Lower lobe of right lung (tissue), 2 donors: Measurements from ENCODE around the gene FOLR1. TPM values are rescaled to one million over a fixed set of nuclear protein-coding genes. Genes with fewer than 3 reads are reported as not detected.
"Not testable (repeated sequence)": the region's sequence is repeated elsewhere in the genome, so short reads cannot be mapped to it uniquely, and the experiment has no call there.

Experiments
- ATAC-seq, 2 donors: fragments of 200-7000 bp; cut with Tn5 transposase; one replicate each; pipeline ENCODE4 v1.9.1; 2020 to 2022; ENCODE audit warnings: mild to moderate bottlenecking in 2 of 2, moderate library complexity in 2 of 2
- DNase-seq: peaks from one replicate; pipeline ENCODE4 v3.0.0-alpha.2; 2020
- H3K27ac ChIP-seq: fragments of 200-600 bp; one replicate; pipeline ENCODE4 v1.8.0; 2022
- H3K27me3 ChIP-seq: fragments of 200-600 bp; one replicate; pipeline ENCODE4 v1.8.0; 2022; ENCODE audit warnings: low read depth
- H3K36me3 ChIP-seq: fragments of 200-600 bp; one replicate; pipeline ENCODE4 v1.8.0; 2022; ENCODE audit warnings: mild to moderate bottlenecking
- H3K4me1 ChIP-seq: fragments of 200-600 bp; one replicate; pipeline ENCODE4 v1.8.0; 2022
- H3K4me3 ChIP-seq: fragments of 200-600 bp; one replicate; pipeline ENCODE4 v1.8.0; 2022; ENCODE audit warnings: mild to moderate bottlenecking
- H3K9me3 ChIP-seq: fragments of 200-600 bp; one replicate; pipeline ENCODE4 v1.8.0; 2022
- intact Hi-C: fragments of 100-400 bp; cut with DNase I; formaldehyde crosslinking; loops from one replicate; pipeline ENCODE4 v1.11.0; 2022
- total RNA-seq: library from RNA; stranded (reverse); fragmentation: NEBNext Ultra II Directional; extraction: Animal tissue kit (Norgen Biotek cat#: 25700); gene quantifications from one replicate; pipeline ENCODE4 v1.2.1, GENCODE V29; 2021
- TF ChIP-seq, protein P1 (sequence below): fragments of 200-600 bp; IDR thresholded peaks from one replicate; pipeline ENCODE4 v1.8.0; 2022; ENCODE audit warnings: antibody characterized with exemption, mild to moderate bottlenecking
- donor health status: DM: no; HTN: yes; CAD: no; lungs with severe emphysema.

Gene FOLR1
- total RNA-seq, 1 donor from 2014 or later = 134 TPM

DNA sequence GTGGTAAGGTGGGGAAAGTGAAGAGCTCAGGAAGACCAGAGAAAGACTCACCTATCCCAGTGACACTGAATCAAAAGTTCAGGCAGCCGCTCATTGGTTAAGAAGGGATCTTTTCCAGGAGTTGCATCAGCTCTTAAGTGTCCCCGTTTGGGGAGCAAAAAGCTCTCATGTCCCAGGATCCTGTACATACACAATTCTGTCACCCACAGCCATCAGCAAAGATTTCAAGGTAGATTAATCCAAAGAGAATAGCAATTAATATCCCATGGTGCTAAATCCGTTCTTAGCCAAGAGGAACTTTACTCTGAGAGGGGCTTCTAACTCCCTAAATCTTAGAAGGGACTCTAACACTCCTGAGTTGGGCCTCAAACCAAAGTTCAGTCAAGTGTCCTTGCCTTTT is 37.1 kb upstream of the FOLR1 start:
- Histone ChIP-seq H3K36me3 (no peaks in the 10 kb centered on the region), H3K4me3 (no peak overlapping the region), H3K27ac (no peak overlapping the region), H3K4me1 (no peaks in the 10 kb centered on the region), H3K27me3 (no peaks in the 10 kb centered on the region), H3K9me3 (no peaks in the 10 kb centered on the region)
- DNase-seq (no peak), ATAC-seq (no peak)
- intact Hi-C loops = no loop called here
- TF ChIP-seq, protein P1, sequence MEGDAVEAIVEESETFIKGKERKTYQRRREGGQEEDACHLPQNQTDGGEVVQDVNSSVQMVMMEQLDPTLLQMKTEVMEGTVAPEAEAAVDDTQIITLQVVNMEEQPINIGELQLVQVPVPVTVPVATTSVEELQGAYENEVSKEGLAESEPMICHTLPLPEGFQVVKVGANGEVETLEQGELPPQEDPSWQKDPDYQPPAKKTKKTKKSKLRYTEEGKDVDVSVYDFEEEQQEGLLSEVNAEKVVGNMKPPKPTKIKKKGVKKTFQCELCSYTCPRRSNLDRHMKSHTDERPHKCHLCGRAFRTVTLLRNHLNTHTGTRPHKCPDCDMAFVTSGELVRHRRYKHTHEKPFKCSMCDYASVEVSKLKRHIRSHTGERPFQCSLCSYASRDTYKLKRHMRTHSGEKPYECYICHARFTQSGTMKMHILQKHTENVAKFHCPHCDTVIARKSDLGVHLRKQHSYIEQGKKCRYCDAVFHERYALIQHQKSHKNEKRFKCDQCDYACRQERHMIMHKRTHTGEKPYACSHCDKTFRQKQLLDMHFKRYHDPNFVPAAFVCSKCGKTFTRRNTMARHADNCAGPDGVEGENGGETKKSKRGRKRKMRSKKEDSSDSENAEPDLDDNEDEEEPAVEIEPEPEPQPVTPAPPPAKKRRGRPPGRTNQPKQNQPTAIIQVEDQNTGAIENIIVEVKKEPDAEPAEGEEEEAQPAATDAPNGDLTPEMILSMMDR = no peak

DNA sequence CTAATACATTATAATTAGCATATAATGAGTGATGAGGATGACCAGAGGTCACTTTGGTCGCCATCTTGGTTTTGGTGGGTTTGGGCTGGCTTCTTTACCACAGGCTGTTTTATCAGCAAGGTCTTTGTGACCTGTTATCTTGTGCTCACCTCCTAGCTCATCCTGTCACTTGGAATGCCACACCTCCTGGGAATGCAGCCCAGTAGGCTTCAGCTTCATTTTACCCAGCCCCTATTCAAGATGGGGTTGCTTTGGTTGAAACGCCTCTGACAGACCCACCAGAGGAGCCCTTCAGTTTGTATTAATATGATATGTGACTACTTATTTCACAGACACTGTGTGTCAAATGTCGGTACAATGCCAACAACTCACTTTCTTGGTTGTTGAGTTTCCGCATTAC is 36.2 kb upstream of the FOLR1 start:
- H3K36me3 ChIP-seq = no peaks in the 10 kb centered on the region
- ATAC-seq = no peak
- no peak for DNase-seq
- H3K27ac ChIP-seq = no peak overlapping the region
- no peaks in the 10 kb centered on the region for H3K9me3 ChIP-seq
- H3K4me3 ChIP-seq = no peak overlapping the region
- TF ChIP-seq, protein P1 = no peak
- no peaks in the 10 kb centered on the region for H3K4me1 ChIP-seq
- no peaks in the 10 kb centered on the region for H3K27me3 ChIP-seq
- intact Hi-C loops = no loop called here

DNA sequence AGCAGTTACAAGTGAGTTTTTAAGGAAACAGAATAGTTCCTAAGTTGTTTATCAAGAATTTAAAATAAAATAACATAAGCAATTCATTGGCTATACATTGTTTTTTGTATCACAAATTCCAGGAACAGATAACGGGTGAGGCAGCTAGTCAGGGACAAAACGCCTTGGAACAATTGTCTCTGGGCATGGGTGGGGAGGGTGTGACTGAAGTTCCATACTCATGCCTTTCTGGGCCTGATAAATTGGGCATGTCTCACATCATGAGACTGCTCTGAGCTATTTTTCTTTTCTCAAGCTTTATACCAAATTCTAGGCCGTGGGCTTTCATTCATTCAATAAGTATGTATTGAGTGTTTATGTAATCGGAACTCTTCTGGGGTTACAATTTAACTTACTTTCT is 34.8 kb upstream of the FOLR1 start:
- H3K27ac ChIP-seq = no peak overlapping the region
- ATAC-seq = no peak
- DNase-seq = no peak
- no peaks in the 10 kb centered on the region for H3K9me3 ChIP-seq
- intact Hi-C loops = no loop called here
- no peaks in the 10 kb centered on the region for H3K27me3 ChIP-seq
- TF ChIP-seq, protein P1 = no peak
- H3K4me1 ChIP-seq = no peaks in the 10 kb centered on the region
- H3K36me3 ChIP-seq = no peaks in the 10 kb centered on the region
- no peak overlapping the region for H3K4me3 ChIP-seq

DNA sequence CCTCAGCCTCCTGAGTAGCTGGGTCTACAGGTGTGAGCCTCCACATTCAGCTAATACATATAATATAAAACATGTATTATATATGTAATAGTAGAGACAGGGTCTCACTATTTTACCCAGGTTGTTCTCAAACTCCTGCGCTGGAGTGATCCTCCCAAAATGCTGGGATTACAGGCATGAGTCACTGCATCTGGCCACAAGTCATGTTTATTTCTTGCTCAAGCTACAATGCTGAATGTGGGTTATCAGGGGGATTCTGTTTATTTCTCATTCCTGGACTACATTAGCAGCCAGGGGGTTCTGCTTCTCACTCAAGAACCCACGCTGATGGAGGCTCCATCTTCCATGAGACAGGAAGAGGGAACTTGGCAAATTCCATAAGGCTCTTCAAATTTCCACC is 31.6 kb upstream of the FOLR1 start:
- Histone ChIP-seq H3K36me3 (no peaks in the 10 kb centered on the region), H3K4me3 (no peak overlapping the region), H3K27me3 (no peaks in the 10 kb centered on the region), H3K9me3 (no peaks in the 10 kb centered on the region), H3K27ac (no peak overlapping the region), H3K4me1 (no peaks in the 10 kb centered on the region)
- ATAC-seq (no peak), DNase-seq (no peak)
- TF ChIP-seq, protein P1 = no peak
- intact Hi-C loops = no loop called here

DNA sequence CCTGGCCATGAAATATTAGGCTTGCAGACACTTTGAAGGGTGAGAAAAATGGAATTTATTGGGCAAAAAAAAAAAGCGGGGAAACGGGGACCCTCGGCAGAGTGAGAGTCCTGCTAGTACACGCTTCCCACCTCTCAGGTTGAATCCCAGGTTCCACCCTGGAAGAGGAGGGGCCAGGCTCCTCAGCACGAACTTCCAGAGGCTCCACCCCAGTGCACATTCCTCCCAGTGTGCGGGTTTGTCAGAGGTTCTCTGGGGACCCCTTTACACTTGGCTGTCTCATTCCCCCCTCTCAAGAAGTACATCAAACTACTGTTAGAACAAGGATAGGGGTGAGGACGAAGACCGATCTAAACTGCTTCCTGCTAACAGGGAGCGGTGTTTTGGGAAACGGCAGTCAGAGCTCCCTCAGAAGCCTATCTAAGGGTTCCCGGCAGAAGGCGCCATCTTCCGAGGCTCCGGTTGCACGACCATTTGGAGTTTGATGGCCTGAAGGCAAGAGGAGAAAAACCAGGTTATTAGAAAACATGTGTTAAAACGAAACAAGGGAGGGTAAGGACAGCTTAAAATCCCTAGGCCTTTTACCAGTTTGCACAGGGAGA is 28.9 kb upstream of the FOLR1 start:
- H3K27me3 ChIP-seq = no peaks in the 10 kb centered on the region
- H3K4me1 ChIP-seq = no peaks in the 10 kb centered on the region
- TF ChIP-seq, protein P1 = no peak
- H3K36me3 ChIP-seq = no peaks in the 10 kb centered on the region
- no peaks in the 10 kb centered on the region for H3K9me3 ChIP-seq
- ATAC-seq (no peak), DNase-seq (no peak)
- intact Hi-C loops = no loop called here
- no peak overlapping the region for H3K27ac ChIP-seq
- no peak overlapping the region for H3K4me3 ChIP-seq

DNA sequence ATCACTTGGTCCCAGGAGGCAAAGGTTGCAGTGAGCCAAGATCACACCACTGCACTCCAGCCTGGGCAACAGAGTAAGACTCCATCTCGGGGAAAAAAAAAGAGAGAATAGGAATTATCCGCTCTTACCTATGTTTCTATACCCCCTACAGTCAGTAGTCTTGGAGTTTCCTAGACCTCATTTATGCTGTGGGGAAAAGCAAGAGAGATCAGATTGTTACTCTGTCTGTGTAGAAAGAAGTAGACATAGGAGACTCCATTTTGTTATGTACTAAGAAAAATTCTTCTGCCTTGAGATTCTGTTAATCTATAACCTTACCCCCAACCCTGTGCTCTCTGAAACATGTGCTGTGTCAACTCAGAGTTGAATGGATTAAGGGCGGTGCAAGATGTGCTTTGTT is 27.8 kb upstream of the FOLR1 start:
- DNase-seq, H3K4me1 ChIP-seq, H3K36me3 ChIP-seq, intact Hi-C loops, H3K4me3 ChIP-seq, H3K27ac ChIP-seq, H3K27me3 ChIP-seq, H3K9me3 ChIP-seq, ATAC-seq: not testable (repeated sequence)

DNA sequence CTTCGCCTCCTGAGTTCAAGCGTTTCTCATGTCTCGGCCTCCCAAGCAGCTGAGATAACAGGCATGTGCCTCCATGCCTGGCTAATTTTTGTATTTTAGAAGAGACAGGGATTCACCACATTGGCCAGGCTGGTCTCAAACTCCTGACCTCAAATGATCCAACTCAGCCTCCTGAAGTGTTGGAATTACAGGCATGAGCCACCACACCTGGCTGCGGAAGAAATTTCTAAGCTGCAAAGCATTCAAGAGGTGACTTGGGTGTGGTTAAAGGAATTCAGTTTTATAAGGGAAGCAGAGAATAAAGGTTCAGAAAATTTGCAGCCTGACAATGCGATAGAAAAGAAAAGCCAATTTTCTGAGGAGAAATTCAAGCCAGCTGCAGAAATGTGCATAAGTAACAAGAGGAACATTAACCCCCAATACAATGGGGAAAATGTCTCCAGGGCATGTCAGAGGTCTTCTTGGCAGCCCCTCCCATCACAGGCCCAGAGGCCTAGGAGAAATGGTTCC is 22.8 kb upstream of the FOLR1 start:
- DNase-seq, intact Hi-C loops, H3K4me3 ChIP-seq, H3K9me3 ChIP-seq, H3K36me3 ChIP-seq, H3K27me3 ChIP-seq, H3K4me1 ChIP-seq: not testable (repeated sequence)
- H3K27ac ChIP-seq = peak overlapping the region; percentile 46
- peak in 1 of 2 donors; percentile 66 for ATAC-seq

DNA sequence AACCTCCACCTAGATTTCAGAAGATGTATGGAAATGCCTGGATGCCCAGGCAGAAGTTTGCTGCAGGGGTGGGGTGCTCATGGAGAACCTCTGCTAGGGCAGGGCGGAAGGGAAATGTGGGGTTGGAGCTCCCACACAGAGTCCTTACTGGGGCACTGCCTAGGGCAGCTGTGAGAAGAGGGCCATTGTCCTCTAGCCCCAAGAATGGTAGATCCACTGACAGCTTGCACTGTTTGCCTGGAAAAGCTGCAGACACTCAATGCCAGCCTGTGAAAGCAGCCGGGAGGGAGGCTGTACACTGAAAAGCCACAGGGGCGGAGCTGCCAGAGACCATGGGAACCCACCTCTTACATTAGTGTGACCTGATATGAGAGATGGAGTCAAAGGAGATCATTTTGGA is 22.2 kb upstream of the FOLR1 start:
- H3K27ac ChIP-seq, ATAC-seq: not testable (repeated sequence)

DNA sequence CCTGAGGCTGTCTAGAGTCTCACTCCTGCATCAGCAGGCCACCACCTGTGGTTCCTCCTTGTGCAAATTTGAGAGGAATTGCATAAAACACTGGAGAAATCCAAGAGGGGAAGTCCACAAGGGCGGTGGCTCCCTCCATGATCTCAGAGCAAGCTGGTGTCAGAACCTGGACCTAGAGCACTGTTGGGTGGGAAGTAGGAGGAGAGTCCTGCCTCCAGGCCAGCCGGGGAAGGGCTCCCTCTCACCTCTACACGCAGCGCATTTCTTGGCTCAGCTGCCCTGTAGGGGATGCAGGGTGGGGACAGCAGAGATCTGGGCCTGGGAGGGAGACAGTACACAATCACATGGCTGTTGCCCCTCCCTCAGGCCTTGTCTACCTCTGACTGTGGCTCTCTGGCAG is 19.9 kb upstream of the FOLR1 start:
- H3K4me1 ChIP-seq, intact Hi-C loops, H3K4me3 ChIP-seq, H3K36me3 ChIP-seq, H3K9me3 ChIP-seq, DNase-seq, H3K27me3 ChIP-seq, H3K27ac ChIP-seq: not testable (repeated sequence)
- peak; percentile 59 to 65 for ATAC-seq

More for the DNA sequence above, 22.2 kb upstream of the FOLR1 start:
- intact Hi-C loops, H3K9me3 ChIP-seq, H3K4me3 ChIP-seq, H3K36me3 ChIP-seq, DNase-seq, H3K4me1 ChIP-seq, H3K27me3 ChIP-seq: not testable (repeated sequence)
